Mammary epithelial cell (primary cell): ENCODE measurements around the gene SYNE1.

Experiments used
- CTCF ChIP-seq, 2 donors: IDR thresholded peaks in 1 of 2; conservative IDR thresholded peaks in 1 of 2; 2 replicates each; pipeline ENCODE4 v1.5.1; 2011 to 2012; ENCODE audit warnings: inconsistent platforms in 2 of 2, low read length in 2 of 2, mild to moderate bottlenecking in 2 of 2, control low read depth in 1 of 2, low read depth in 1 of 2; ENCODE audit not compliant: insufficient read depth in 1 of 2; ENCODE audit errors: extremely low read depth in 1 of 2
- EZH2 ChIP-seq: IDR thresholded peaks from 2 replicates; pipeline ENCODE4 v1.6.1; 2012; ENCODE audit warnings: low read length, inconsistent platforms, borderline replicate concordance

GRCh38 chr6:152394303-152394702, 242.9 kb downstream of the SYNE1 start:
- no peak for TF ChIP-seq CTCF (conservative IDR thresholded peaks at IDR 0.05 in 1 of 2, IDR thresholded peaks at IDR 0.05 in 1 of 2; ENCODE audit: extremely low read depth in 1 of 2, insufficient read depth in 1 of 2, low read depth in 1 of 2, low read length in 2 of 2)
- no peak for TF ChIP-seq EZH2
